Gastroesophageal sphincter (tissue), 4 donors: ENCODE data around the gene TEX2. TPM values are rescaled to one million over a fixed set of nuclear protein-coding genes. Genes with fewer than 3 reads are reported as not detected.
A peak's percentile ranks its signal among the peaks of the same experiment; 100 is the strongest.

Experiments used
- ATAC-seq: fragments of 150-250 bp; one replicate; pipeline ENCODE4 v1.9.1; 2016; ENCODE audit warnings: mild to moderate bottlenecking, moderate library complexity
- H3K27ac ChIP-seq, 4 donors: fragments of 200-600 bp; sonication (generic) in 3 of 4; 1 replicate in 3 of 4; 2 replicates in 1 of 4; pipeline ENCODE4 v1.5.1; 2016 to 2019
- H3K27me3 ChIP-seq: fragments of 200-600 bp; sonication (generic); one replicate; pipeline ENCODE4 v1.5.1; 2019
- H3K36me3 ChIP-seq, 2 donors: fragments of 200-600 bp; sonication (generic); one replicate each; pipeline ENCODE4 v1.5.1; 2019; ENCODE audit warnings: control low read depth in 1 of 2
- H3K4me1 ChIP-seq, 3 donors: fragments of 200-600 bp; sonication (generic); 1 replicate in 2 of 3; 2 replicates in 1 of 3; pipeline ENCODE4 v1.5.1; 2016 to 2019; ENCODE audit warnings: control low read depth in 2 of 3
- H3K4me3 ChIP-seq, 2 donors: fragments of 200-600 bp; sonication (generic); one replicate each; pipeline ENCODE4 v1.5.1; 2019; ENCODE audit warnings: mild to moderate bottlenecking in 1 of 2, moderate library complexity in 1 of 2
- H3K9me3 ChIP-seq, 3 donors: fragments of 200-600 bp; sonication (generic); one replicate each; pipeline ENCODE4 v1.5.1; 2017 to 2019; ENCODE audit warnings: control low read depth in 2 of 3
- CTCF ChIP-seq, 4 experiments: fragments of 200-600 bp in 2 of 4; fragments of 450-650 bp in 2 of 4; sonication (generic) in 1 of 4; IDR thresholded peaks; one replicate each; pipeline ENCODE4 v1.5.1; 2017 to 2019; ENCODE audit warnings: antibody characterized with exemption in 4 of 4, mild to moderate bottlenecking in 2 of 4, moderate library complexity in 2 of 4
- EP300 ChIP-seq: sonication (generic); formaldehyde crosslinking; IDR thresholded peaks from one replicate; pipeline ENCODE4 v1.6.1; 2017; ENCODE audit warnings: antibody characterized with exemption, mild to moderate bottlenecking
- POLR2A ChIP-seq, 2 donors: fragments of 450-650 bp; IDR thresholded peaks; one replicate each; pipeline ENCODE4 v1.6.1; 2017; ENCODE audit warnings: antibody characterized with exemption in 2 of 2, mild to moderate bottlenecking in 2 of 2, moderate library complexity in 1 of 2
- POLR2AphosphoS5 ChIP-seq: sonication (generic); formaldehyde crosslinking; IDR thresholded peaks from one replicate; pipeline ENCODE4 v1.6.1; 2017; ENCODE audit warnings: antibody characterized with exemption
- WGBS, 2 donors: methylation state at CpG; one replicate each; pipeline ENCODE4 v1.1.5; 2018; ENCODE audit warnings: low coverage in 1 of 2; 5-methylcytosine and 5-hydroxymethylcytosine counted together
- total RNA-seq, 4 donors: library from RNA; depleted of rRNA; stranded (reverse); fragments of >200 nt; gene quantifications; one replicate each; pipeline ENCODE4 v1.1.0, GENCODE V29; 2016

The TEX2 gene
- total RNA-seq, 4 donors from 2014 or later, result 37.8 to 60.9 (median 47.0) TPM

GRCh38 chr17:64177311-64178010 is 85.6 kb downstream of the TEX2 start:
- Histone ChIP-seq H3K27me3 (no peaks in the 10 kb centered on the region), H3K9me3 (no peaks in the 10 kb centered on the region), H3K4me3 (no peak overlapping the region), H3K27ac (peak overlapping the region in 1 of 4 donors; percentile 63), H3K4me1 (peaks cover 0 to 49% (median 3%) of the 10 kb centered on the region in 3 donors), H3K36me3 (peaks cover 0 to 15% of the 10 kb centered on the region in 2 donors)
- TF ChIP-seq EP300, result no peak
- TF ChIP-seq POLR2AphosphoS5, result no peak
- TF ChIP-seq CTCF (IDR thresholded peaks at IDR 0.05), result no peak
- TF ChIP-seq POLR2A (IDR thresholded peaks at IDR 0.05), result no peak
- 81 to 89% methylated on average over 3 to 4 of the region's 7 CpGs for WGBS, 2 donors
- no peak for ATAC-seq

- peaks cover 0 to 19% of the 10 kb centered on the region in 2 donors for H3K36me3 ChIP-seq
- H3K27ac ChIP-seq, result peak overlapping the region in 2 of 4 donors; percentile 18 to 63
- no peak overlapping the region for H3K4me3 ChIP-seq
- H3K27me3 ChIP-seq, result no peaks in the 10 kb centered on the region
- no peaks in the 10 kb centered on the region for H3K9me3 ChIP-seq
- no peak for ATAC-seq
- peaks cover 0 to 49% (median 3%) of the 10 kb centered on the region in 3 donors for H3K4me1 ChIP-seq
- TF ChIP-seq POLR2AphosphoS5, result peak; percentile 67
- TF ChIP-seq CTCF (IDR thresholded peaks at IDR 0.05), result peak in 1 of 4 experiments; percentile 11
- no peak for TF ChIP-seq EP300
- no peak for TF ChIP-seq POLR2A (IDR thresholded peaks at IDR 0.05)
These were observed 86.5 kb downstream of the TEX2 start for GRCh38 chr17:64176556-64176955.

GRCh38 chr17:64174686-64175456 is 88.2 kb downstream of the TEX2 start:
- Histone ChIP-seq H3K27me3 (no peaks in the 10 kb centered on the region), H3K9me3 (no peaks in the 10 kb centered on the region), H3K4me3 (no peak overlapping the region), H3K36me3 (peaks cover 0 to 34% of the 10 kb centered on the region in 2 donors), H3K4me1 (peaks cover 0 to 42% (median 3%) of the 10 kb centered on the region in 3 donors), H3K27ac (peak overlapping the region in 3 of 4 donors; percentile 25 to 63 (median 44))
- WGBS, 2 donors, result 80% methylated on average over 5 of the region's 7 CpGs; no CpG with 5 or more reads in 1 of the 2 donors
- TF ChIP-seq POLR2A (IDR thresholded peaks at IDR 0.05) (no peak), EP300 (no peak), POLR2AphosphoS5 (no peak), CTCF (IDR thresholded peaks at IDR 0.05) (no peak)
- peak; percentile 75 for ATAC-seq

GRCh38 chr17:64173646-64174045 is 89.4 kb downstream of the TEX2 start:
- WGBS, 2 donors, result 100% methylated on average over 3 of the region's 3 CpGs; no CpG with 5 or more reads in 1 of the 2 donors
- H3K4me3 ChIP-seq, result no peak overlapping the region
- H3K9me3 ChIP-seq, result no peaks in the 10 kb centered on the region
- H3K4me1 ChIP-seq, result peaks cover 0 to 40% (median 3%) of the 10 kb centered on the region in 3 donors
- peaks cover 0 to 36% of the 10 kb centered on the region in 2 donors for H3K36me3 ChIP-seq
- no peak for TF ChIP-seq EP300
- no peak for TF ChIP-seq POLR2A (IDR thresholded peaks at IDR 0.05)
- TF ChIP-seq CTCF (IDR thresholded peaks at IDR 0.05), result no peak
- no peak for TF ChIP-seq POLR2AphosphoS5
- no peak for ATAC-seq
- peak overlapping the region in 1 of 4 donors; percentile 44 for H3K27ac ChIP-seq
- no peaks in the 10 kb centered on the region for H3K27me3 ChIP-seq
